OCI-LY3 (cell line): Measurements from ENCODE around the gene PDZK1IP1.

Source experiments
- EZH2phosphoT487 ChIP-seq: fragments of 200-600 bp; shearing (Covaris generic); IDR thresholded peaks from 2 replicates; pipeline ENCODE4 v1.6.1; 2018; ENCODE audit warnings: antibody characterized with exemption, mixed run types, low read depth
- TF ChIP-seq, protein P1 (sequence below): fragments of 200-600, 300-600 bp; sonication (generic); IDR thresholded peaks from 2 replicates; pipeline ENCODE4 v1.5.1; 2014; ENCODE audit warnings: antibody characterized with exemption, low read length, low read depth

DNA sequence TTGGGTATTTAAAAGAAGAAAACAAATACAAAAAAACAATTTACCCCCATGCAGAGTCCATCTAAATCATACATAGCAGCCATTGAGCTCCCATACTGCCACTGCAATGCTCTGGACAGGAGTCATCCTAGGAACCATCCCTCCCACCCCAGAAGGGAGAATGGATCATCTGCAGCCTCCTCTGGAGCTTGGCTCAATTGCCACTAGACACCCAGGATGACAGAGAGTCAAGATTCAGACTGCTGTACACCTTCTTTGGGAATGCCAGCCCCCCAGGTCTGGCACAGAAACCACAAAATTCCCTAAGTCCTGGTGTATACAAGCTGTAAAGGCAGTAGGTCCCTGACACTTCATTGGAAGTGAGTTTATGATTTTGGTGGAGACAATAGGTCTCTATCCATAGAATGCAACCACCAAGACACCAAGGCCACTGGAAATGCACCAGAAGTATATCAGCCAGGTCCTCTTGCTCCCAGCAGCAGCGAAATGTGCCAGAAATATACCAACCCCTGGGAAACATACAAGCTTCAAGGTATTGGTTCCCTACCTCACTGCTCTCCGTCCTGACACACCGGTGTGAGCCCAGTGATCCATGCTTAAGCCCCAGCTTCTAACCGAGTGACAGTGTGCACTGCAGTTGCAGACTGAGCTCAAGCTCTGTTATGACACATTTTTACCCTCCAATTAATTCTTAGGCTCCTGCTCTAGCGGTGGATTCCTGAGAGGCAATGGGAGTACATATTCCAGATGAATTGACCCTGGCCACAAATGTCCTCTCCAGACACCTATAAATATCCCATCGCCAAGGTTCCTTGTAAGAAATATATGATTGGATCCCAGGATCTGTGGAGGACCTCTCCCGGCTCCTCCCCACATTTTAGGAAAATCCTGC, 37.8 kb upstream of the PDZK1IP1 start:
- TF ChIP-seq, protein P1, sequence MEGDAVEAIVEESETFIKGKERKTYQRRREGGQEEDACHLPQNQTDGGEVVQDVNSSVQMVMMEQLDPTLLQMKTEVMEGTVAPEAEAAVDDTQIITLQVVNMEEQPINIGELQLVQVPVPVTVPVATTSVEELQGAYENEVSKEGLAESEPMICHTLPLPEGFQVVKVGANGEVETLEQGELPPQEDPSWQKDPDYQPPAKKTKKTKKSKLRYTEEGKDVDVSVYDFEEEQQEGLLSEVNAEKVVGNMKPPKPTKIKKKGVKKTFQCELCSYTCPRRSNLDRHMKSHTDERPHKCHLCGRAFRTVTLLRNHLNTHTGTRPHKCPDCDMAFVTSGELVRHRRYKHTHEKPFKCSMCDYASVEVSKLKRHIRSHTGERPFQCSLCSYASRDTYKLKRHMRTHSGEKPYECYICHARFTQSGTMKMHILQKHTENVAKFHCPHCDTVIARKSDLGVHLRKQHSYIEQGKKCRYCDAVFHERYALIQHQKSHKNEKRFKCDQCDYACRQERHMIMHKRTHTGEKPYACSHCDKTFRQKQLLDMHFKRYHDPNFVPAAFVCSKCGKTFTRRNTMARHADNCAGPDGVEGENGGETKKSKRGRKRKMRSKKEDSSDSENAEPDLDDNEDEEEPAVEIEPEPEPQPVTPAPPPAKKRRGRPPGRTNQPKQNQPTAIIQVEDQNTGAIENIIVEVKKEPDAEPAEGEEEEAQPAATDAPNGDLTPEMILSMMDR: no peak
- TF ChIP-seq EZH2phosphoT487: no peak
